B cell (primary cell): ENCODE measurements around the gene SPOCK1. TPM values are rescaled to one million over a fixed set of nuclear protein-coding genes. Genes with fewer than 3 reads are reported as not detected.

Experiments
- ATAC-seq: fragments of 200-7000 bp; cut with Tn5 transposase; one replicate; pipeline ENCODE4 v1.10.0; 2021; ENCODE audit warnings: low read depth, mild to moderate bottlenecking, moderate number of reproducible peaks, moderate library complexity
- CTCF ChIA-PET: fragments of 350-600 bp; sonication (Branson Sonifier 250); formaldehyde crosslinking; loops from one replicate; lab custom pipeline; 2021; ENCODE audit warnings: antibody characterized with exemption, inconsistent platforms; lab: Charles Lee
- POLR2A ChIA-PET: fragments of 350-600 bp; sonication (Branson Sonifier 250); formaldehyde crosslinking; loops from one replicate; lab custom pipeline; 2021; ENCODE audit warnings: antibody characterized with exemption; lab: Charles Lee
- DNase-seq: peaks from one replicate; pipeline ENCODE4 v3.0.0; 2013
- H2AFZ ChIP-seq: 2 replicates; pipeline ENCODE4 v1.6.1; 2012; ENCODE audit warnings: mild to moderate bottlenecking, low read depth, low read length; ENCODE audit not compliant: insufficient read depth, poor library complexity, severe bottlenecking
- H3K27ac ChIP-seq, 2 donors: 1 replicate in 1 of 2; 2 replicates in 1 of 2; pipeline ENCODE4 v1.5.1; 2012 to 2013; ENCODE audit warnings: low read length in 2 of 2, mild to moderate bottlenecking in 2 of 2, moderate library complexity in 1 of 2
- H3K27me3 ChIP-seq, 4 experiments: fragments of 200-600 bp in 1 of 4; sonication (generic) in 1 of 4; replicated peaks in 1 of 4; 1 replicate in 2 of 4; 2 replicates in 2 of 4; pipeline versions ENCODE4 v1.6.1 to v1.7.0; 2013 to 2016; ENCODE audit warnings: low read length in 3 of 4, mild to moderate bottlenecking in 2 of 4, mixed read lengths in 1 of 4, moderate library complexity in 1 of 4; ENCODE audit not compliant: insufficient read depth in 4 of 4, control insufficient read depth in 3 of 4; ENCODE audit errors: control extremely low read depth in 1 of 4
- H3K36me3 ChIP-seq, 2 experiments: replicated peaks in 1 of 2; 1 replicate in 1 of 2; 2 replicates in 1 of 2; pipeline versions ENCODE4 v1.6.1 to v1.7.1; 2013; ENCODE audit warnings: low read length in 1 of 2; ENCODE audit not compliant: insufficient read depth in 2 of 2, control insufficient read depth in 1 of 2; ENCODE audit errors: control extremely low read depth in 1 of 2, extremely low read depth in 1 of 2
- H3K4me1 ChIP-seq, 2 donors: fragments of 200-600 bp in 1 of 2; sonication (generic) in 1 of 2; 1 replicate in 1 of 2; 2 replicates in 1 of 2; pipeline versions ENCODE4 v1.5.1 to v1.6.1; 2013 to 2017; ENCODE audit warnings: low read length in 2 of 2; ENCODE audit not compliant: control insufficient read depth in 2 of 2, insufficient read depth in 2 of 2
- H3K4me2 ChIP-seq: replicated peaks from 2 replicates; pipeline ENCODE3; 2012; ENCODE audit warnings: mild to moderate bottlenecking, low read depth, low read length; ENCODE audit not compliant: poor library complexity, severe bottlenecking
- H3K4me3 ChIP-seq, 5 experiments: fragments of 200-600 bp in 1 of 5; sonication (generic) in 1 of 5; 1 replicate in 3 of 5; 2 replicates in 2 of 5; pipeline versions ENCODE4 v1.5.1 to v1.7.0; 2011 to 2016; ENCODE audit warnings: low read length in 4 of 5, mild to moderate bottlenecking in 4 of 5, low read depth in 2 of 5, control low read depth in 1 of 5, moderate library complexity in 1 of 5; ENCODE audit not compliant: insufficient read depth in 1 of 5; ENCODE audit errors: control extremely low read depth in 1 of 5, extremely low read depth in 1 of 5
- H3K79me2 ChIP-seq: fragments of 200-600 bp; sonication (generic); one replicate; pipeline ENCODE4 v1.6.0; 2016; ENCODE audit warnings: low read length; ENCODE audit not compliant: control insufficient read depth, insufficient read depth
- H3K9ac ChIP-seq: fragments of 200-600 bp; sonication (generic); 2 replicates; pipeline ENCODE4 v1.6.1; 2017; ENCODE audit warnings: mild to moderate bottlenecking, low read length, moderate library complexity
- H3K9me3 ChIP-seq, 3 donors: one replicate each; pipeline versions ENCODE4 v1.6.1 to v1.7.1; 2013; ENCODE audit warnings: low read length in 2 of 3; ENCODE audit not compliant: control insufficient read depth in 2 of 3, insufficient read depth in 1 of 3; ENCODE audit errors: control extremely low read depth in 1 of 3
- H4K20me1 ChIP-seq: 2 replicates; pipeline ENCODE4 v1.6.0; 2012; ENCODE audit warnings: mild to moderate bottlenecking, low read length; ENCODE audit not compliant: insufficient read depth, control insufficient read depth, poor library complexity, severe bottlenecking
- H3K27ac Mint-ChIP-seq: one replicate; pipeline ENCODE4 v1.8.0; 2021; ENCODE audit warnings: mixed read lengths
- H3K27me3 Mint-ChIP-seq: one replicate; pipeline ENCODE4 v1.8.0; 2021; ENCODE audit warnings: mixed read lengths
- H3K4me1 Mint-ChIP-seq: one replicate; pipeline ENCODE4 v1.8.0; 2021; ENCODE audit warnings: mixed read lengths
- H3K4me3 Mint-ChIP-seq: one replicate; pipeline ENCODE4 v1.8.0; 2021; ENCODE audit warnings: mixed read lengths
- H3K9me3 Mint-ChIP-seq: one replicate; pipeline ENCODE4 v1.8.0; 2022; ENCODE audit warnings: mixed read lengths; ENCODE audit not compliant: insufficient read depth
- CTCF ChIP-seq: fragments of 200-600 bp; IDR thresholded peaks from one replicate; pipeline ENCODE4 v1.8.0; 2022; ENCODE audit warnings: antibody characterized with exemption, mild to moderate bottlenecking
- EZH2 ChIP-seq: IDR thresholded peaks from 2 replicates; pipeline ENCODE4 v1.6.1; 2012; ENCODE audit warnings: borderline replicate concordance, low read depth, mild to moderate bottlenecking, moderate library complexity, low read length; ENCODE audit not compliant: insufficient read depth, poor library complexity, severe bottlenecking
- WGBS: methylation state at CpG from one replicate; pipeline ENCODE4 v1.1.5; 2013; ENCODE audit warnings: missing lambda C conversion rate; ENCODE audit not compliant: insufficient coverage; 5-methylcytosine and 5-hydroxymethylcytosine counted together
- intact Hi-C: fragments of 100-400 bp; cut with micrococcal nuclease; formaldehyde crosslinking; loops from one replicate; pipeline ENCODE4 v1.10.0; 2022
- polyA plus RNA-seq: library from polyadenylated mRNA; depleted of rRNA; stranded (reverse); fragments of >200 nt; gene quantifications from 2 replicates; pipeline ENCODE4 v1.2.3, GENCODE V29; 2012
- total RNA-seq, 2 donors: library from RNA; stranded (reverse); fragments of 120-200 nt in 1 of 2; gene quantifications; 1 replicate in 1 of 2; 2 replicates in 1 of 2; pipeline versions ENCODE4 v1.2.3 to v1.2.4, GENCODE V29; 2013 to 2022

SPOCK1 gene
- total and polyA plus RNA-seq, 2 donors (not counting 1 experiment from before 2014, with no cell fraction given) = not detected

- no peak overlapping the region for H3K27ac Mint-ChIP-seq
- Histone ChIP-seq H4K20me1 (no peaks in the 10 kb centered on the region), H3K9me3 (peaks cover 0 to 7% (median 2%) of the 10 kb centered on the region in 3 donors), H3K4me3 (no peak overlapping the region), H2AFZ (no peak overlapping the region), H3K79me2 (no peaks in the 10 kb centered on the region), H3K27me3 (no peaks in the 10 kb centered on the region), H3K4me1 (no peaks in the 10 kb centered on the region), H3K36me3 (no peaks in the 10 kb centered on the region), H3K27ac (no peak overlapping the region), H3K9ac (no peak overlapping the region), H3K4me2 (no peak overlapping the region)
- H3K4me1 Mint-ChIP-seq = no peaks in the 10 kb centered on the region
- no CpG with 5 or more reads among the region's 1 CpG for WGBS
- ATAC-seq (no peak), DNase-seq (no peak)
- TF ChIP-seq EZH2 (no peak), CTCF (no peak)
- H3K9me3 Mint-ChIP-seq = peaks cover 10% of the 10 kb centered on the region
- ChIA-PET CTCF (no interaction called here), POLR2A (no interaction called here)
- intact Hi-C loops = no loop called here
- H3K27me3 Mint-ChIP-seq = peaks cover 1% of the 10 kb centered on the region
- no peak overlapping the region for H3K4me3 Mint-ChIP-seq
These were observed 458.3 kb downstream of the SPOCK1 start for GRCh38 chr5:137040641-137041340.

- no peak overlapping the region for H3K9ac ChIP-seq
- POLR2A ChIA-PET = no interaction called here
- no peak overlapping the region for H3K4me3 ChIP-seq
- H2AFZ ChIP-seq = no peak overlapping the region
- intact Hi-C loops = no loop called here
- H3K27me3 ChIP-seq = no peaks in the 10 kb centered on the region
- peaks cover 10% of the 10 kb centered on the region for H3K9me3 Mint-ChIP-seq
- H3K27ac Mint-ChIP-seq = no peak overlapping the region
- H3K27ac ChIP-seq = no peak overlapping the region
- no peaks in the 10 kb centered on the region for H4K20me1 ChIP-seq
- ATAC-seq = no peak
- no peaks in the 10 kb centered on the region for H3K79me2 ChIP-seq
- CTCF ChIA-PET = no interaction called here
- H3K4me1 Mint-ChIP-seq = no peaks in the 10 kb centered on the region
- WGBS = 95% methylated on average over 3 of the region's 4 CpGs
- H3K4me2 ChIP-seq = no peak overlapping the region
- no peak for DNase-seq
- TF ChIP-seq CTCF (no peak), EZH2 (no peak)
- H3K9me3 ChIP-seq = peaks cover 0 to 10% (median 2%) of the 10 kb centered on the region in 3 donors
- H3K36me3 ChIP-seq = no peaks in the 10 kb centered on the region
- peaks cover 3% of the 10 kb centered on the region for H3K27me3 Mint-ChIP-seq
- no peak overlapping the region for H3K4me3 Mint-ChIP-seq
- H3K4me1 ChIP-seq = no peaks in the 10 kb centered on the region
These were observed 459.1 kb downstream of the SPOCK1 start for GRCh38 chr5:137040024-137040423.
